GM12874 (cell line): ENCODE data around the gene NCAPD2.
A peak's percentile ranks its signal among the peaks of the same experiment; 100 is the strongest.

Experiments used
- CTCF ChIP-seq: IDR thresholded peaks from 2 replicates; pipeline ENCODE4 v1.5.1; 2011; ENCODE audit warnings: low read depth, mild to moderate bottlenecking, control low read depth, low read length, moderate library complexity; ENCODE audit not compliant: insufficient read depth

Gene NCAPD2

GRCh38 chr12:6562881-6563280 lies 69.0 kb downstream of the NCAPD2 start:
- TF ChIP-seq CTCF: no peak

GRCh38 chr12:6563448-6564050 lies 69.6 kb downstream of the NCAPD2 start:
- peak; percentile 81 for TF ChIP-seq CTCF

GRCh38 chr12:6567112-6567670 lies 73.3 kb downstream of the NCAPD2 start:
- TF ChIP-seq CTCF: no peak

GRCh38 chr12:6569312-6569711 lies 75.4 kb downstream of the NCAPD2 start:
- TF ChIP-seq CTCF: no peak

GRCh38 chr12:6569786-6570185 lies 75.9 kb downstream of the NCAPD2 start:
- no peak for TF ChIP-seq CTCF

GRCh38 chr12:6570264-6570887 lies 76.5 kb downstream of the NCAPD2 start:
- TF ChIP-seq CTCF: peak; percentile 81

GRCh38 chr12:6573001-6573400 lies 79.1 kb downstream of the NCAPD2 start:
- TF ChIP-seq CTCF: no peak
